ENCODE data around the gene OSBPL7.

OSBPL7 gene

DNA sequence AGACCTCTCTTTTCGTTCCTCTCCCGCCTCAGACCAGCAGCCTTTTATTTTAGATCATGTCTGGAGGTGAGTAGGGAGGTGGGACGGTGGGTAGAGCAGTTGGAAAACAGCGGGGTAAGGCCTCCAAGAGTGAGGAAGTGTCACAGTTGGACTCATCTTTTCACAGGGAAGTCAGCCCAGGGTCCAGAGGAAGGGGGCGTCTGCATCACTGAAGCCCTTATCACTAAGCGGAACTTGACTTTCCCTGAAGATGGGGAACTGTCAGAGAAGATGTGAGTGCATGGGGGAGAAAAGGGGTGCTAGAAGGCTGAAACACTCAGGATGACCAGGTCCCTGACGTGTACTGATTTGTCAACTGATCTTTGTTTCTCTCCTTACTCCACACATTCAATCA is 10.3 kb upstream of the OSBPL7 start:
- DNase-seq (ENCODE audit: insufficient read length, low spot score) (no peak), FAIRE-seq (no peak)
- 0 out of 2 replicates have a peak, but pooled peaks have one; percentile 20 for TF ChIP-seq SPI1 (IDR thresholded peaks at IDR 0.05; ENCODE audit: low read depth, low read length)
- no peak for TF ChIP-seq POLR2AphosphoS5 (IDR thresholded peaks at IDR 0.05; ENCODE audit: low read depth, low read length)

DNA sequence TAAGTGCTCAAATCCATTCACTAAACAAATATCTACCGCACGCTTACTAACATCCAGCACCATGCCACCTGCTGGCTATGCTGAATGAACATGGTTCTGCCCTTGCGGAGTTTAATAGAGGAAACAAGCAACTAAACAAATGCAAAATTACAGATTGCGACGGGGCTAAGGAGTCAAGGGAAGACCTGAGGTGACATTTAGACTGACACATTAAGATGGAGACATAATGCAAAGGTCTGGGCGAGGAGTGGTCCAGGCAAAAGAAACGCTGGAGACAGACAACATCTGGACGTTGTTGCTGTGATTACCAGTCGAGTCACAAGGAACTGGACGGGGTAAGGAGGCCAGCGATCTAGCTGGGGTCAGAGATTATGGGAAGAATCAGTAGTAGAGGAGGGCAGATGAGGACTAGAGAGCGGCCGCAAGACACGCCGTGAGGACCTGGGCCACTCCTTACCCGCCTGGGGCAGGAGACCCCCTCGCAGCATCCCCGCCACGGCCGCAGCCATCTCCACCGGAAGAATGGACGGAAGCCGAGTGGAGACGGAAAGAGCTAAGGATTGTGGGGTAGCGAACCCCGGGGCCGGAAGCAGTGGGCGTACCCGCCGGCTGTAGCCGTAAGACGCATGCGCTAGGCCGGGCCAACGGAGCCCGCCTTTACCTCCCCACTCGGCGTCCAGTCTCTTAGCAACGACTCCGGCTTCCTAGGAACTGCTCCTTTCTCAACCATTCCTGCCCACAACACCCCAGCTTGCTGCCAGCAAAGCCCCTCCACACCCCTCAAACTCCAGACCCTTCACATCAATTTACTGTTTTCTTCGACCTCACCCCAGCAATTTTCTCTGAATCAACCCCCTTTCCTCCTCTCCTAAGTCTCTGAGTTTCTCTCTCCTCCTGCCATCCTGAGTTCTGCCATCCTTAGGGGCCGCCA is 9.7 kb upstream of the OSBPL7 start, which contains the start of the genes LRRC46 and MRPL10:
Gene LRRC46, plus strand, starts transcription at position 668 of the 931 bp plus-strand sequence. CDS start 320 bp downstream, outside the sequence.
Gene MRPL10, minus strand, starts transcription at position 539 of the 931 bp plus-strand sequence. Its CDS starts 30 bp downstream, at position 509.
- DNase-seq (ENCODE audit: insufficient read length, low spot score): peak; percentile 98
- peak; percentile 97 for TF ChIP-seq POLR2AphosphoS5 (IDR thresholded peaks at IDR 0.05; ENCODE audit: low read depth, low read length)
- TF ChIP-seq POLR2A (IDR thresholded peaks at IDR 0.05; ENCODE audit: low read depth, low read length): peak; percentile 96
- peak; percentile 94 for TF ChIP-seq TAF1 (IDR thresholded peaks at IDR 0.05; ENCODE audit: low read depth, low read length)
- peak; percentile 87; the same call in 1 of the 2 replicates for TF ChIP-seq POU2F2 (IDR thresholded peaks at IDR 0.05; ENCODE audit: low read depth, low read length)
- no peak for TF ChIP-seq PAX5 (IDR thresholded peaks at IDR 0.05; ENCODE audit: insufficient read depth, low read length, severe bottlenecking)
- TF ChIP-seq SPI1 (IDR thresholded peaks at IDR 0.05; ENCODE audit: low read depth, low read length): no peak
- FAIRE-seq: peak; percentile 94

DNA sequence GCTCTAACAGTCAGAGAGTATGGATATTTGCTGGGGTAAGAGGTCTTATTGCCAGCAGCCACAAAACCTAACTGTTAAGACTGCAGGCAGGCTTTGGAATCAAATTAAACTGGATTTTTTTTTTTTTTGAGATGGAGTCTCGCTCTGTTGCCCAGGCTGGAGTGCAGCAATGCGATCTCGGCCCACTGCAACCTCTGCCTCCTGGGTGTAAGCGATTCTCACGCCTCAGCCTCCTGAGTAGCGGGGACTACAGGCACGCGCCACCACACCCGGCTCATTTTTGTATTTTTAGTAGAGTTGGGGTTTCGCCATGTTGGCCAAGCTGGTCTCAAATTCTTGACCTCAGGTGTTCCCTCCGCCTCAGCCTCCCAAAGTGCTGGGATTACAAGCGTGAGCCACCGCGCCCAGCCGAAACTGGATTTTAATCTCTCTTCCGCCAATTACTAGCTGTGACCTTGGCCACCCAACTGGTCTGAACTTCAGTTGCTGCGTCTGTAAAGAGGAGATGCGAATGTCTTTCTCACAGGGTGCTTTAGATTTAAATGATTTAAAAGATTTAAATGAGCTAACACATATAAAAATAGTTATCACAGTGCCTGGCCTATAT is 8.9 kb upstream of the OSBPL7 start:
- no peak for FAIRE-seq
- TF ChIP-seq PAX5 (IDR thresholded peaks at IDR 0.05; ENCODE audit: insufficient read depth, low read length, severe bottlenecking) (no peak), TAF1 (IDR thresholded peaks at IDR 0.05; ENCODE audit: low read depth, low read length) (no peak), SPI1 (IDR thresholded peaks at IDR 0.05; ENCODE audit: low read depth, low read length) (no peak), POLR2AphosphoS5 (IDR thresholded peaks at IDR 0.05; ENCODE audit: low read depth, low read length) (no peak), POLR2A (IDR thresholded peaks at IDR 0.05; ENCODE audit: low read depth, low read length) (no peak), POU2F2 (IDR thresholded peaks at IDR 0.05; ENCODE audit: low read depth, low read length) (no peak)
- DNase-seq (ENCODE audit: insufficient read length, low spot score): no peak

DNA sequence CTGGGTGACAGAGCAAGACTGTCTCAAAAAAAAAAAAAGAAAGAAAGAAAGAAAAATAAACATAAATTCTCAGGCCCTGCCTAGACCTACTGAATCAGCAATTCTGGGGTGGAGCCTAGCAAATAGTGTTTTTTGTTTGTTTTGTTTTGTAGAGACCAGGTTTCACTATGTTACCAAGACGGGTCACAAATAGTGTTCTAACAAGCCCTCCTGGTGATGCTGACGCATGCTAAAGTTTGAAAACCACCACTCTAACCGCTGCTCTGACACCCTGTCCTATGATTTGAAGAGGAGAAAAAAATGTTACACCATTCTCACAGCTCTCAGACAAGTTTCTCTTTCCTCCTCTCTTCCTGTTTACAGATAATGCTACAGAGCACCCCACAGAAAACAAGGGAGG is 8.3 kb upstream of the OSBPL7 start:
- FAIRE-seq (no peak), DNase-seq (ENCODE audit: insufficient read length, low spot score) (no peak)
- TF ChIP-seq POU2F2 (IDR thresholded peaks at IDR 0.05; ENCODE audit: low read depth, low read length): no peak
- no peak for TF ChIP-seq POLR2A (IDR thresholded peaks at IDR 0.05; ENCODE audit: low read depth, low read length)

DNA sequence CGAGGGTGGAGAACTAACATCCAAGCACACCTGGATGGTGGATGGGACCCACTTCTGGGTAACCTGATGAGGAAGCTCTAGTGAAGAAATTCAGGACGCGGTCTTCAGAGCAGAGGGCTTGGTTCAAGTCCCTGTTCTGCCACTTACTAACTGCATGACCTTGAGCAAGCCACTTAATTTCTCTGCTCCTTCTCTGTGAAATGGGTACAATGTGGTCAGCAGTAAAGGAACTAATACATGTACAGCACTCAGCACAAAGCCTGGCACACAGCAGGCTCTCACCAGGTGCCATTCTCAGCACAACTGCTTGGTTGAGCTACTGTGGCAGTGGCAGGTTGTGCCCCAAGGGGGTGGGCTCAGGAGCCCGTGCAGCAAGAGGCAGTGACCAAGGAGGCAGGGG is 1.9 kb upstream of the OSBPL7 start:
- FAIRE-seq: no peak
- TF ChIP-seq TAF1 (IDR thresholded peaks at IDR 0.05; ENCODE audit: low read depth, low read length): no peak
- TF ChIP-seq SPI1 (IDR thresholded peaks at IDR 0.05; ENCODE audit: low read depth, low read length): no peak
- TF ChIP-seq POLR2A (IDR thresholded peaks at IDR 0.05; ENCODE audit: low read depth, low read length): no peak
- TF ChIP-seq POLR2AphosphoS5 (IDR thresholded peaks at IDR 0.05; ENCODE audit: low read depth, low read length): no peak
- TF ChIP-seq PAX5 (IDR thresholded peaks at IDR 0.05; ENCODE audit: insufficient read depth, low read length, severe bottlenecking): no peak
- TF ChIP-seq POU2F2 (IDR thresholded peaks at IDR 0.05; ENCODE audit: low read depth, low read length): no peak
- no peak for DNase-seq (ENCODE audit: insufficient read length, low spot score)

DNA sequence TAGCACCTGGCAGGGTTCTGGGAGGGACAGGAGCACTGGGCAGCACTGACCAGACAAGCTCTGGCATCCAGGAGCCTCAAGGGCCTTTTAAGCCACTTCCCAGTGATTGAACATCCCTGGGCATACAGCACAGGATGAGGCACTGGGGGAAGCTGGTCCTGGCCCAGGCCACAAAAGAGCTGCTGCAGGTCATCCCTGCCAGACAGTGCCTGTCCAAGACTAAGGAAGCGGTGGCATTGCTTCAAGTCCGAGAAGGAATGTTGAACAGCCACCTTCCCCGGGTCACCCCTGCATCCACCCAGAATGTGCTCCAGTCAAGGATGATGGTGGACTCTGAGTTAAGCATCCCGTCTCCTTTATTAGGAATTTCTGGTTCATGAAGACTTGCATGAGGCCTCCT is 1.2 kb upstream of the OSBPL7 start:
- TF ChIP-seq POU2F2 (IDR thresholded peaks at IDR 0.05; ENCODE audit: low read depth, low read length) (no peak), SPI1 (IDR thresholded peaks at IDR 0.05; ENCODE audit: low read depth, low read length) (no peak), PAX5 (IDR thresholded peaks at IDR 0.05; ENCODE audit: insufficient read depth, low read length, severe bottlenecking) (no peak), POLR2A (IDR thresholded peaks at IDR 0.05; ENCODE audit: low read depth, low read length) (no peak; the same call in 1 of the 2 replicates), TAF1 (IDR thresholded peaks at IDR 0.05; ENCODE audit: low read depth, low read length) (no peak), POLR2AphosphoS5 (IDR thresholded peaks at IDR 0.05; ENCODE audit: low read depth, low read length) (no peak)
- DNase-seq (ENCODE audit: insufficient read length, low spot score) (no peak), FAIRE-seq (no peak)

DNA sequence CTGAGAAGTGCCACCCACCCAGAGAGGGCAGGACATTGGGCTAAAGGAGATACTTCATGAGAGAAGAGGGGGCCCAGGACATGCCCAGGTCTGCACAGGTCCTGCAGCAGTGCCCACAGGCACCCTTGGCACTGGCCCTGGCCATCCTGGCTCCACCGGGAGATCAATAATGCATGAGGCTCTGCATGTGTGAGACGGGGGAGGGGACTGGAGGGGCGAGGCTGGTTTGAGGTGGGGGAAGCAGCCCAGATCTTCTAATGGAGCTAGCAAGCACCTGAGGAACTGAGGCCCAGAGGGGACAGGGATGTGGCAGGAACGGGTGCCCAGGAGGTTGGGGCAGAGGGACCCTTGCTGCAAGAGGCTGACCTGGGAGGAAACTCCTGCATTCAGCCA is 567 bp downstream of the OSBPL7 start:
- DNase-seq (ENCODE audit: insufficient read length, low spot score): no peak
- FAIRE-seq: peak; percentile 28
- TF ChIP-seq POU2F2 (IDR thresholded peaks at IDR 0.05; ENCODE audit: low read depth, low read length) (no peak), SPI1 (IDR thresholded peaks at IDR 0.05; ENCODE audit: low read depth, low read length) (no peak), PAX5 (IDR thresholded peaks at IDR 0.05; ENCODE audit: insufficient read depth, low read length, severe bottlenecking) (no peak), POLR2A (IDR thresholded peaks at IDR 0.05; ENCODE audit: low read depth, low read length) (no peak), TAF1 (IDR thresholded peaks at IDR 0.05; ENCODE audit: low read depth, low read length) (no peak), POLR2AphosphoS5 (IDR thresholded peaks at IDR 0.05; ENCODE audit: low read depth, low read length) (no peak)

DNA sequence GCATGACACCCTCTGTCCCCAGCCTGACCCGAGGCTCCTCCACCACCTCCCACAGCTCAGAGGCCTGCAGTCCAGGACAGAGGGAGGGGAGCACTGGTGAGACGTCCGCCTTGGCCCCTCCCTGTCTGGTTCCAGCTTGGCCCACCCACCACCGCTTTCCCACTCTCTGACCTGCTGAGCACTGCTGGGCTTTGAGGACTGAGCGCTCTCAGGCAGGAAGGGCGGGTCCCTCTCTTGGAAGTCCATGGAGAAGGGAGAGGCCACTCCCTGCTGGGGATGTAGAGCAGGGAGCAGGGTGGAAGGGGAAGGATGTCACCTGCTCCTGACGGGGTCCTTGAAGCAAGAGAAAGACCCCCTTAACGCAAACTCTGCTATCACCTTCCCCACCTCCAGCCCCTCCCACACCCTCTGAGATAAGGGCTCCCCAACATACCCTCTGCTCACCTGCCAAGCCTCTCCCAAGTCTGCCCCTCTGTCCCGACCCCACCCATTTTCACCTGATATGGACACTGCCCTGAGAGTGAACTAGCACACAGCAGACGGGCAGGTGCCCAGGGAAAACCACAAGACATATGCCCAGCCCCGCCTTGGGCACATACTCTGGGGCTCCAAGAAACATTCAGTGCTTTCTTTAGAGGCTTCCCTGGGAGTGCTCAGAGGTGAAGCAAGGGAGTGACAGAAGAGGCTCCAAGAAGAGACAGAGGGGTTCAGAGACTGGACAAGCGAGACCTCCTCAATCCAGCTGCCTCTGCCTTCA is 1.4 kb downstream of the OSBPL7 start:
- FAIRE-seq: no peak

DNA sequence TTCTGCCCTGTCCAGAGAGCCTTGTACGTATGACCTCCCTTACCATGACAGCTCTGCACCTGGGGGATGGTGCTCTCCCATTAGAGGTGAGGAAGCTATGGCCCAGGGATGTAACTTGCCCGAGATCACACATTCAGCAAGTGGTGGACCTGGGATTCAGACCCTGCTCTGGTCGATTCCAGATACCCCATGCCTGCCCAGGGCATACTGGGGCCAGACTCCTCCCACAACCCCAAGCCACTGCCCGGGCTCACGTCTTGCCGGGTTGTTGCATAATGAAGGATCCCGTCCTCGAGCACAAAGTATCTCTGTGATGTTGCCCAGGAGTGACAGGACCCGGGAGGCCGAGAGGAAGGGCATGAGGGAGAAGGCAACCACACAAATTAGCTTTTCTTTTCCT is 2.1 kb downstream of the OSBPL7 start:
- FAIRE-seq: no peak
- DNase-seq (ENCODE audit: insufficient read length, low spot score): no peak

More for the DNA sequence above, 1.4 kb downstream of the OSBPL7 start:
- TF ChIP-seq PAX5 (IDR thresholded peaks at IDR 0.05; ENCODE audit: insufficient read depth, low read length, severe bottlenecking) (no peak), POLR2A (IDR thresholded peaks at IDR 0.05; ENCODE audit: low read depth, low read length) (no peak)
- no peak for DNase-seq (ENCODE audit: insufficient read length, low spot score)

More for the DNA sequence above, 2.1 kb downstream of the OSBPL7 start:
- TF ChIP-seq TAF1 (IDR thresholded peaks at IDR 0.05; ENCODE audit: low read depth, low read length): no peak
- no peak for TF ChIP-seq PAX5 (IDR thresholded peaks at IDR 0.05; ENCODE audit: insufficient read depth, low read length, severe bottlenecking)
- no peak for TF ChIP-seq POLR2AphosphoS5 (IDR thresholded peaks at IDR 0.05; ENCODE audit: low read depth, low read length)
- TF ChIP-seq SPI1 (IDR thresholded peaks at IDR 0.05; ENCODE audit: low read depth, low read length): no peak
- no peak for TF ChIP-seq POU2F2 (IDR thresholded peaks at IDR 0.05; ENCODE audit: low read depth, low read length)
- no peak for TF ChIP-seq POLR2A (IDR thresholded peaks at IDR 0.05; ENCODE audit: low read depth, low read length)

Data from GM12891 (cell line).